ENCODE data around the gene SKA3. TPM values are rescaled to one million over a fixed set of nuclear protein-coding genes. Genes with fewer than 3 reads are reported as not detected.

SKA3 gene
- total and polyA plus RNA-seq, 9 donors, result 0.12 to 1.6 (median 0.43) TPM

GRCh38 chr13:21115231-21115630 is 61.1 kb downstream of the SKA3 start:
- intact Hi-C loops (cut with DNase I), result no loop called here
- 52 to 68% (median 56%) methylated on average over 3 of the region's 3 CpGs for WGBS, 3 donors

GRCh38 chr13:21111546-21111945 is 64.8 kb downstream of the SKA3 start:
- Histone ChIP-seq H3K4me1 (ENCODE audit: insufficient read depth) (no peaks in the 10 kb centered on the region), H3K9me3 (no peaks in the 10 kb centered on the region), H3K36me3 (no peaks in the 10 kb centered on the region), H3K4me3 (no peak overlapping the region), H3K27me3 (no peaks in the 10 kb centered on the region), H3K27ac (no peak overlapping the region)
- intact Hi-C loops (cut with DNase I), result no loop called here
- TF ChIP-seq CTCF (IDR thresholded peaks at IDR 0.05), result no peak
- no peak for TF ChIP-seq POLR2A (IDR thresholded peaks at IDR 0.05)
- no peak for TF ChIP-seq EP300 (IDR thresholded peaks at IDR 0.05)
- DNase-seq, result no peak
- WGBS, 3 donors, result 79 to 88% (median 81%) methylated on average over 8 of the region's 8 CpGs

More at GRCh38 chr13:21115231-21115630, 61.1 kb downstream of the SKA3 start:
- Histone ChIP-seq H3K36me3 (no peaks in the 10 kb centered on the region), H3K9me3 (no peaks in the 10 kb centered on the region), H3K4me1 (ENCODE audit: insufficient read depth) (no peaks in the 10 kb centered on the region), H3K27ac (no peak overlapping the region), H3K27me3 (no peaks in the 10 kb centered on the region), H3K4me3 (no peak overlapping the region)
- DNase-seq, result no peak
- TF ChIP-seq EP300 (IDR thresholded peaks at IDR 0.05) (no peak), POLR2A (IDR thresholded peaks at IDR 0.05) (no peak), CTCF (IDR thresholded peaks at IDR 0.05) (no peak)

GRCh38 chr13:21109168-21109567 is 67.2 kb downstream of the SKA3 start:
- 85 to 91% (median 85%) methylated on average over 7 of the region's 7 CpGs for WGBS, 3 donors

GRCh38 chr13:21106089-21106488 is 70.3 kb downstream of the SKA3 start:
- TF ChIP-seq EP300 (IDR thresholded peaks at IDR 0.05) (no peak), POLR2A (IDR thresholded peaks at IDR 0.05) (no peak), CTCF (IDR thresholded peaks at IDR 0.05) (no peak)
- no peaks in the 10 kb centered on the region for H3K4me1 ChIP-seq (ENCODE audit: insufficient read depth)
- no peak overlapping the region for H3K27ac ChIP-seq
- no peak overlapping the region for H3K4me3 ChIP-seq
- no peaks in the 10 kb centered on the region for H3K27me3 ChIP-seq
- H3K36me3 ChIP-seq, result no peaks in the 10 kb centered on the region
- 16 to 39% (median 27%) methylated on average over 4 of the region's 4 CpGs for WGBS, 3 donors
- DNase-seq, result no peak
- H3K9me3 ChIP-seq, result no peaks in the 10 kb centered on the region
- intact Hi-C loops (cut with DNase I), result no loop called here

More at GRCh38 chr13:21109168-21109567, 67.2 kb downstream of the SKA3 start:
- H3K27me3 ChIP-seq, result no peaks in the 10 kb centered on the region
- H3K4me1 ChIP-seq (ENCODE audit: insufficient read depth), result no peaks in the 10 kb centered on the region
- no peaks in the 10 kb centered on the region for H3K36me3 ChIP-seq
- no peak for DNase-seq
- H3K27ac ChIP-seq, result no peak overlapping the region
- intact Hi-C loops (cut with DNase I), result no loop called here
- no peak overlapping the region for H3K4me3 ChIP-seq
- no peak for TF ChIP-seq CTCF (IDR thresholded peaks at IDR 0.05)
- no peak for TF ChIP-seq POLR2A (IDR thresholded peaks at IDR 0.05)
- no peak for TF ChIP-seq EP300 (IDR thresholded peaks at IDR 0.05)
- H3K9me3 ChIP-seq, result no peaks in the 10 kb centered on the region

Data from ovary (tissue), 9 donors.